K562 (cell line): Measurements from ENCODE around the gene ZNF672. TPM values are rescaled to one million over a fixed set of nuclear protein-coding genes. Genes with fewer than 3 reads are reported as not detected.

ENCODE experiments used
- ARHGAP35 ChIP-seq: fragments of 450-650 bp; IDR thresholded peaks from 2 replicates; pipeline ENCODE4 v1.6.1; 2018; ENCODE audit not compliant: partially characterized antibody
- CC2D1A ChIP-seq: fragments of 450-650 bp; IDR thresholded peaks from 2 replicates; pipeline ENCODE4 v1.6.1; 2017; ENCODE audit warnings: mild to moderate bottlenecking
- CCAR2 ChIP-seq: fragments of 200-400 bp; formaldehyde crosslinking; IDR thresholded peaks from 2 replicates; pipeline ENCODE4 v1.6.1; 2017; ENCODE audit warnings: mild to moderate bottlenecking, low read depth, low read length
- GATAD2B ChIP-seq: fragments of 450-650 bp; IDR thresholded peaks from 2 replicates; pipeline ENCODE4 v1.6.1; 2017; ENCODE audit warnings: mild to moderate bottlenecking, borderline replicate concordance
- GMEB1 ChIP-seq: fragments of 250-450 bp; sonication (Bioruptor Pico); IDR thresholded peaks from 2 replicates; pipeline ENCODE4 v1.4.0; 2020; ENCODE audit warnings: mild to moderate bottlenecking
- HMBOX1 ChIP-seq: sonication (generic); IDR thresholded peaks from 2 replicates; pipeline ENCODE4 v1.6.1; 2016
- MEF2A ChIP-seq: IDR thresholded peaks from 2 replicates; pipeline ENCODE4 v1.6.1; 2011; ENCODE audit warnings: low read depth, mild to moderate bottlenecking, low read length, moderate library complexity; ENCODE audit not compliant: control insufficient read depth
- NEUROD1 ChIP-seq: fragments of 150-350 bp; IDR thresholded peaks from 2 replicates; pipeline ENCODE4 v1.6.1; 2014; ENCODE audit warnings: borderline replicate concordance, low read length, low read depth; ENCODE audit not compliant: partially characterized antibody
- NR2F6 ChIP-seq: fragments of 450-650 bp; formaldehyde crosslinking; IDR thresholded peaks from 2 replicates; pipeline ENCODE4 v1.4.0; 2020; ENCODE audit warnings: mild to moderate bottlenecking
- PHF21A ChIP-seq: fragments of 450-650 bp; IDR thresholded peaks from 2 replicates; pipeline ENCODE4 v1.6.1; 2017; ENCODE audit warnings: low read depth, borderline replicate concordance
- PML ChIP-seq: IDR thresholded peaks from 2 replicates; pipeline ENCODE4 v1.6.1; 2012; ENCODE audit warnings: low read length, inconsistent platforms
- POLR2AphosphoS5 ChIP-seq: IDR thresholded peaks from 2 replicates; pipeline ENCODE4 v1.6.1; 2011; ENCODE audit warnings: mild to moderate bottlenecking, low read depth, low read length, moderate library complexity; ENCODE audit not compliant: control insufficient read depth, insufficient read depth
- SAFB2 ChIP-seq: fragments of 200-400 bp; formaldehyde crosslinking; IDR thresholded peaks from 2 replicates; pipeline ENCODE4 v1.6.1; 2018; ENCODE audit warnings: borderline replicate concordance, low read length, low read depth, moderate library complexity; ENCODE audit not compliant: severe bottlenecking
- SUPT5H ChIP-seq: fragments of 450-650 bp; IDR thresholded peaks from 2 replicates; pipeline ENCODE4 v1.6.1; 2016
- TCFL5 ChIP-seq: fragments of 250-450 bp; sonication (Bioruptor Pico); conservative IDR thresholded peaks from 2 replicates; pipeline ENCODE4 v1.6.1; 2021; ENCODE audit warnings: mild to moderate bottlenecking, moderate library complexity, matching md5 sums
- TEAD1 ChIP-seq, 2 experiments: fragments of 450-650 bp in 1 of 2; sonication (generic) in 1 of 2; formaldehyde crosslinking; IDR thresholded peaks; 2 replicates each; pipeline versions ENCODE4 v1.4.0 to v1.8.0; 2020 to 2022; ENCODE audit warnings: mild to moderate bottlenecking in 2 of 2, missing genetic modification reagents in 1 of 2
- USF2 ChIP-seq: sonication (generic); formaldehyde crosslinking; IDR thresholded peaks from 2 replicates; pipeline ENCODE4 v1.5.0; 2020; ENCODE audit warnings: missing genetic modification reagents
- XRCC3 ChIP-seq: fragments of 450-650 bp; IDR thresholded peaks from 2 replicates; pipeline ENCODE4 v1.6.1; 2017; ENCODE audit warnings: mild to moderate bottlenecking, moderate library complexity
- ZBED1 ChIP-seq: IDR thresholded peaks from 2 replicates; pipeline ENCODE4 v1.6.1; 2014
- ZNF696 ChIP-seq: fragments of 250-450 bp; sonication (Bioruptor Pico); conservative IDR thresholded peaks from 2 replicates; pipeline ENCODE4 v1.4.0; 2020; ENCODE audit warnings: mild to moderate bottlenecking, moderate library complexity
- ZNF740 ChIP-seq, 3 experiments: fragments of 200-800 bp in 1 of 3; sonication (Bioruptor generic) in 1 of 3; sonication (generic) in 1 of 3; formaldehyde crosslinking in 1 of 3; IDR thresholded peaks; 2 replicates each; pipeline versions ENCODE4 v1.6.1 to v1.8.0; 2016 to 2022; ENCODE audit warnings: mild to moderate bottlenecking in 2 of 3, missing compliant biosample characterization in 2 of 3, missing genetic modification characterization in 2 of 3, missing genetic modification reagents in 1 of 3
- ZNF77 ChIP-seq: fragments of 250-450 bp; sonication (Bioruptor Pico); IDR thresholded peaks from 2 replicates; pipeline ENCODE4 v1.5.0; 2020
- polyA plus RNA-seq, 8 experiments: library from polyadenylated mRNA; depleted of rRNA in 4 of 8; stranded (reverse) in 5 of 8; unstranded in 3 of 8; fragments of >200 nt; fragmentation: Nextera tagmentation in 2 of 8; fragmentation: Illumina TruSeq in 1 of 8; extraction: Ambion mirVana in 2 of 8; extraction: Trizol in 1 of 8; gene quantifications; 2 replicates each; pipeline versions ENCODE4 v1.2.1 to v1.2.3, GENCODE V29; 2011 to 2014; ENCODE audit warnings: inconsistent platforms in 1 of 8, missing spikeins in 1 of 8
- total RNA-seq, 7 experiments: library from RNA; depleted of rRNA in 6 of 7; stranded (reverse); fragments of >200 nt in 6 of 7; fragmentation: Illumina TruSeq in 2 of 7; extraction: Trizol in 2 of 7; gene quantifications; 2 replicates each; pipeline versions ENCODE4 v1.2.1 to v1.2.3, GENCODE V29; 2011 to 2021; ENCODE audit warnings: low replicate concordance in 1 of 7

ZNF672 gene
- total and polyA plus RNA-seq, 9 of the 15 experiments (the other 6 are each of a cell fraction or from before 2014, with no cell fraction given) = 1.9 to 57.9 (median 24.1) TPM

- TF ChIP-seq GMEB1 (CRISPR knock-in tag) (no peak), ARHGAP35 (peak; percentile 65), CCAR2 (no peak), ZNF740 (CRISPR knock-in tag; IDR thresholded peaks at IDR 0.05) (no peak; the same call in 1 of the 2 replicates), ZNF740 (tag; IDR thresholded peaks at IDR 0.05) (no peak), TEAD1 (CRISPR knock-in tag; IDR thresholded peaks at IDR 0.05) (0 out of 4 replicates have a peak, but pooled peaks of 1 of the 2 experiments have one; percentile 43), SUPT5H (no peak), NEUROD1 (no peak), MEF2A (no peak), POLR2AphosphoS5 (no peak), PML (no peak), SAFB2 (no peak), HMBOX1 (no peak), ZNF77 (CRISPR knock-in tag) (no peak), NR2F6 (CRISPR knock-in tag) (no peak), TCFL5 (CRISPR knock-in tag) (no peak), ZNF696 (CRISPR knock-in tag) (no peak), USF2 (CRISPR knock-in tag) (no peak), GATAD2B (no peak), ZBED1 (no peak), CC2D1A (peak; percentile 38; the same call in 1 of the 2 replicates), PHF21A (no peak), XRCC3 (no peak)
Measured at GRCh38 chr1:248890549-248891498, 52.8 kb downstream of the ZNF672 start (continued).
